ENCODE measurements around the gene IGFBP7.

Gene IGFBP7

DNA sequence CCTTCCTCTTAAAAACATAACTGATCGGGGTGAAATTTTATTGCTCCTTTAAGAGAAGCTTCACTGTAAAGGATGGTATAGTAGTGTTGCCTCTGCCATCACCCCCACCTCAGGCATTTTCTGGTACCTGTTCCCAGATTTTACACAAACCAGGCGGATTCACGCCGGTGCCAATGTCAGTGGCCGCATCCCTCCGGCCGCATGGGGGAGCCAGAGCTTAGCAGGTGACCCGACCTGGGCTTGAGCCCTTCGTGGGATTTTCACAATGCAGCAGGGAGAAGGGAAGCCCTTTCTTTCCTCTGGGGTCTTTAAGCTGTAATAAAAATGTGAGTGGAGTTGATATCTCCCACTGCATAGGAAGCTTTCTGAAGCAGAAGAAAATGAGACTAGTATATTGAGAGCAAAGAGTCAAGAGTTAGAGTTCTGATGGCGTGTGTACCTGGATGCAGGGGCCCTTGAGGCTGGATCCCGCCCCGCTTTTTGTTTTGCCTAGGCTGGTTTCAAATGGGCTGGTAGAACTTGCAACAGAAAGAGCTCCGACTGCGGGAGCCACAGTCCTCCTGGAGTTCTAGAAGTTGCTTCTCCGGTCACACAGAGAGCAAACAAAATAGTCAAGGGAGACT, 72.1 kb downstream of the IGFBP7 start:
- peak; percentile 22 to 63 for DNase-seq

DNA sequence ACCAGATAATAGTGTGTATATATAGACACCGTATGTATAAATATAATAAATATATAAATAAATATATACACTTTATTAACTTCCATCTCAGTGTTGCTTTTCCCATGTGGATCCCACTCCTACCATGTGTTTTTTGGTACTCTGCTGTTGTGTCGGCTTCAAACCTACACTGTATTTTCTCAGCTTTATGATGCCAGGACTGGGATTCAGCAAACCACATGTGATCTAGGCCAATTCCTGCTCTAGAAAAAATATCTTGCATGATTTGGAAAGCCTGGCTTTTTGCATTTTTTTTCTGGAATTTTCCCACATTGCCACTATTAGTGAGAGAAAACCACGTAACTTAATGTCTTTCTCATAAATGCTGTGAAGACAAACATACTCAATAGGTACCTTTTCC, 75.7 kb downstream of the IGFBP7 start:
- no peak for DNase-seq

DNA sequence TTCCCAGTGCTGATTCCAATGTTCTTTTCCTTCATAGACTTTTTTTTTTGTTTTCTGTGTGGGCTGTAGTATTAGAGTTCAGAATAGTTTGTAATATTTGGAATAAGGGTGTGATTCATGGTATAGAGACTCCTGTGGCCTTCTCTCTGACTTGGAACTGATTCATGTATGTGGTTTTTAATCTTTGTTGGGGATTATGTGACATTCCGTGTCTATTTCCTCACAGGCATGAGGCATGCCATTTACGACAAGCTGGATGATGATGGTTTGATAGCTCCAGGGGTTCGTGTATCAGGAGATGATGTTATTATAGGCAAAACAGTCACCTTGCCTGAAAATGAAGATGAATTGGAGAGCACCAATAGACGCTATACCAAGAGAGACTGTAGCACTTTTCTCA, 87.1 kb downstream of the IGFBP7 start:
- DNase-seq = no peak

DNA sequence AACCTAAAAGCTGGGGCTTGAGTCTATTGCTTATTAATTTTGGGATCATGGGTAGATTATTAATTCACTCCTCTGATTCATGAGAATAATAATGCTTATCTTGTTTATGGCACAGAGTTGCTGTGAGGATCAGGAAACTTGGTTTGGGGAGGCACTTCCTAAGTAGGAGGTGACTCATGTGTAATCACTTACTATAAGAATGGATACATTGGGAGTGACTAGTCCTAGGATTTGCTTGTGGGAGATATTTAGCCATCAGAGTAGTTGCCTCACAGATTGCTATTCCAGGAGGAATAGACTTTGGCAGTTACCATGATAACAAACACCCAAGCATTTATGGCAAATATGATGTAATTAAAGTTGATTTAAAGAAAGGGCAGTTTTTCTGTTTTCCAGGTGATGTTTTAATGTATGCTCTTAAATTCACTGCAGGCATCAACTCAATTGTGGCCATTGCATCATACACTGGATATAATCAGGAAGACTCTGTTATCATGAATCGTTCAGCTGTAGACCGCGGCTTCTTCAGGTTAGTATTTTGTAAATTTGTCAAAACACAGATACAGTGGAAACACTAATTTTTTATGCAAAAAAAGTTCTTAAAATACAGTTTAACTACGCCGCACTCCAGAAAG, 89.6 kb downstream of the IGFBP7 start:
- DNase-seq = no peak

DNA sequence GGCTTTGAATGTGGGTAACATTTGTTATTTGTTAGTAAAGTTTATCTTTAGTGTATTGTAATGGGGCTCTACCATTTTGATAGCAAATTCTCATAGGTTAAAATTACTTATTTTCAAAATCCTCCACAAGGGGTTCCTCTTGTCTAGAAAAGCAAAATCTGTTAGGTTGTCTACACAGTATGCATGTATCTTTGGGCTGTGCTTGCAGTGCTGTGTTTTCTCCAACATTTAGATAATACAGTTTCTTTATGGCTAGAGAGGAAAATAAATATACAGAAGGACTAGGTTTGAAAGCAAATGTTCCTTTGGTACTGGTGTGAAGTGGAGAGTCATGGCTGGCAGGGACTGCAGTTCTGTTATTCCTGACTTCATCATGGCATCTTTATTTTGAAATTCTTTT, 91.2 kb downstream of the IGFBP7 start:
- no peak for DNase-seq

- DNase-seq = no peak
Observed at GRCh38 chr4:57013543-57014120, 96.6 kb downstream of the IGFBP7 start.

DNA sequence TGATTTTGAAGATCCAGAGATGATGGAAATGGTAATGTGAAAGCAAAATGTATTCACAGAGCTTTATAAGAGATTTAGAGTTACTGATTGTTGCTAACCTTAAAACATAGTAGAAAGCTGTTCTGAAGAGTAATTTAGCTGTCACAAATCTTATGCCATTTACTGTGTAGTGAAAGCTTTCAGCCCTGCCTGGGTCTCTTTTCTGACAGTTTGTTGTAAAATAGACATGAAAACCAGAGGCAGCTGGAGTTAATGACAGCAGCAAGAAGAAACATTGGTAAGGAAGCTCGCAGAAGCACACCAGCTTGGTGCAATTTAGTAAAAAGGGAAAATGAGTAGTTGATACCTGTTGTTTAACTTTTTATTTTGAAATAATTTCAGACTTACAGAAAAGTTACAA, 110.4 kb downstream of the IGFBP7 start:
- DNase-seq = no peak

GRCh38 chr4:56995525-56995924, 114.7 kb downstream of the IGFBP7 start:
- no peak for DNase-seq

GRCh38 chr4:56990109-56990905, 119.9 kb downstream of the IGFBP7 start:
- no peak for DNase-seq

DNA sequence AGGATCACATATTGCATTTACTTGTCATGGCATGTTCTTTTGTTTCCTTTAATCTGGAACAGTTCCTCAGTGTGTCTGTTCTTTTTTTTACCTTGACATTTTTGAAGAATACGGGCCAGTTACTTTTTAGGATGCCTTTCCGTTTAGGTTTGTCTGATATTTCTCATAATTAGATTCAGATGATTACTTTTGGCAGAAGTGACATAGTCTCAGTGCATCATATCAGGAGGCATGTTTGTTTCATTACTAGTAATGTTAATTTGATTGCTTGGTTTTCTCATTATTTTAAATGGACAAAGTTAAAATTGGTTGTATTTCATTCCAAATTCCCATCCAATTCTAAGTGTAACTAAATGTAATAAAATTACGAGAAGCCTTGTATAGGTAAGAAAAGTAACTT, 123.2 kb downstream of the IGFBP7 start:
- DNase-seq = no peak

DNA sequence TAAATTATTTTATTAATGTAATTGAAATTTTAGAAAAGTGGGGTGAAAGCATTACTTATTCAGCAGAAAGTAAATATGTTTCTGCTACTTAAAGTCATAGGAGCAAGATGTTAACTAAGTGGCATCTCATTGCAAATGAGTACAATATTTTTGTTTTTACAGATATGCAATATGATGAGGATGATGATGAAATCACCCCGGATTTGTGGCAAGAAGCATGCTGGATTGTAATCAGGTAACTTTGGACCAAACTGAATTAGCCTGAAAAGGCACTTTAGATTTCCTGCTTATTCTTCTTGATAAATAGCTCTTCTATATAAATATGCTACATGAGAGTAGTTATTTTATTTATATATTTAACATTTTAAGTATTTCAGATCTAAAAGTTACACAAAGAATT, 124.0 kb downstream of the IGFBP7 start:
- DNase-seq = no peak

DNA sequence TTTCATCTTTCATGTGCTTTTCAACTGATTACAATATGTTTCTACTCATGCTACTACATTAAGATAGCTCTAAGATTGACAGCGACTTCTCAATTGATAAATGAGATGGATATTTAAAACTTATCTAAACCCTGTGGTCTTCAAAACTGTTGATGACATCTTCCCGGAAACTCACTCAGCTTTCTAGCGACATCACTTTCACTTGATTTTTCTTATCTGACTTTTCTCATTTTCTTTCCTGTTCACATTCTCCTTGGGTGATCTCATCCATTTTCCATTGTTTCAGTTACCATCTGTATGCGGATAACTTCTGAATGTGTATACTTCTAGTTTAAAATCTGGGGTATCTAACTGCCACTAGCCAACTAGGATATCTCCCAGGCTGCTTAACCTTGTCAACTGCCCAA, 128.4 kb downstream of the IGFBP7 start:
- no peak for DNase-seq
